Hepatocyte (in vitro differentiated cells): ENCODE data around the gene VGF.

Source experiments
- CTCF ChIP-seq: fragments of 200-600 bp; sonication (generic); IDR thresholded peaks from 2 replicates; pipeline ENCODE4 v1.5.1; 2016; ENCODE audit warnings: antibody characterized with exemption, mild to moderate bottlenecking; ENCODE audit not compliant: poor library complexity
- EZH2 ChIP-seq: fragments of 200-600 bp; sonication (generic); IDR thresholded peaks from 2 replicates; pipeline ENCODE4 v1.6.1; 2016; ENCODE audit warnings: antibody characterized with exemption, mild to moderate bottlenecking, borderline replicate concordance

- TF ChIP-seq CTCF: no peak
- no peak for TF ChIP-seq EZH2
These were observed 8.3 kb downstream of the VGF start for GRCh38 chr7:101156866-101157589.
